RWPE2 (cell line): ENCODE data around the gene BTBD7.
"Not testable (repeated sequence)": the region's sequence is repeated elsewhere in the genome, so short reads cannot be mapped to it uniquely, and the experiment has no call there.

Experiments
- ATAC-seq: fragments of 200-7000 bp; cut with Tn5 transposase; 3 replicates; pipeline ENCODE4 v1.9.1; 2021; ENCODE audit warnings: low read depth
- DNase-seq: peaks from one replicate; pipeline ENCODE4 v3.0.0-alpha.2; 2020; ENCODE audit warnings: low spot score
- H3K27ac ChIP-seq: fragments of 450-650 bp; 2 replicates; pipeline ENCODE4 v1.5.1; 2017; ENCODE audit warnings: mild to moderate bottlenecking; ENCODE audit not compliant: poor library complexity, severe bottlenecking
- H3K27me3 ChIP-seq: fragments of 250-450 bp; sonication (Bioruptor Pico); 2 replicates; pipeline ENCODE4 v1.5.1; 2021; ENCODE audit warnings: mild to moderate bottlenecking, moderate library complexity; ENCODE audit not compliant: insufficient read depth, poor library complexity, severe bottlenecking
- H3K36me3 ChIP-seq: fragments of 250-450 bp; sonication (Bioruptor Pico); 2 replicates; pipeline ENCODE4 v1.5.1; 2020; ENCODE audit warnings: low read depth, mild to moderate bottlenecking, moderate library complexity
- H3K4me1 ChIP-seq: fragments of 250-450 bp; sonication (Bioruptor Pico); 2 replicates; pipeline ENCODE4 v1.5.1; 2021; ENCODE audit warnings: mild to moderate bottlenecking, moderate library complexity; ENCODE audit not compliant: insufficient read depth, poor library complexity, severe bottlenecking
- H3K4me3 ChIP-seq: fragments of 250-450 bp; sonication (Bioruptor Pico); 2 replicates; pipeline ENCODE4 v1.5.1; 2021; ENCODE audit warnings: mild to moderate bottlenecking, moderate library complexity; ENCODE audit not compliant: severe bottlenecking
- H3K9me3 ChIP-seq: fragments of 250-450 bp; sonication (Bioruptor Pico); 2 replicates; pipeline ENCODE4 v1.5.1; 2021; ENCODE audit warnings: mild to moderate bottlenecking, moderate library complexity; ENCODE audit not compliant: severe bottlenecking
- TF ChIP-seq, protein P1 (sequence below): fragments of 450-650 bp; IDR thresholded peaks from one replicate; pipeline ENCODE4 v1.5.1; 2017; ENCODE audit warnings: mild to moderate bottlenecking, moderate library complexity; ENCODE audit not compliant: poor library complexity, severe bottlenecking

The BTBD7 gene

DNA sequence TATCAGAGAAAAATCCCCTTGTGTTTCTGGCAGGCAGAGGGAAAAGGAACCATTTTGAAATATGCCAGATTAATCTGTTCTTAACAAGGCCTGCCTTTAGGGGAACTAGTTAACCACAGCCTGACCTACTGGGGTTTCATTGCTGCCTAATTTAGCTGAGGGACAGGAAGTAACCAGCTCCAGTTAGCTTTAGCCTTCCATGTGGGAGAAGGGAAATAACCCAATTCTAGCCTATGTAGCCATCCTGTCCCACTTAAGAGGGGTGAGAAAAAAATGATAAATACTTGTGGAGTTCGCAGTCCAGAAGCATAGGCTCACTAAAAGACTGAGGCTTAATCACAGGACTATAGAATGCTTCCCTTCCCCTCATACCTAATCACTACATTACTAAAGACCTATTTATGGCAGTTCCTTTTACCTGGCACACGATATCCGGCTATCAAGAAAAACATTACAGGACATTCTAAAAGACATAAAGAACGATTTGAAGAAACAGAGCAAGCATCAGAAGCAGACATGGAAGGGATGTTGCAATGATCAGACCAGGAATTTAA is 37.0 kb upstream of the BTBD7 start:
- Histone ChIP-seq H3K4me3 (no peak overlapping the region), H3K27ac (no peak overlapping the region), H3K9me3 (no peaks in the 10 kb centered on the region), H3K27me3 (peaks cover 3% of the 10 kb centered on the region), H3K4me1 (no peaks in the 10 kb centered on the region), H3K36me3 (no peaks in the 10 kb centered on the region)
- no peak for ATAC-seq
- TF ChIP-seq, protein P1, sequence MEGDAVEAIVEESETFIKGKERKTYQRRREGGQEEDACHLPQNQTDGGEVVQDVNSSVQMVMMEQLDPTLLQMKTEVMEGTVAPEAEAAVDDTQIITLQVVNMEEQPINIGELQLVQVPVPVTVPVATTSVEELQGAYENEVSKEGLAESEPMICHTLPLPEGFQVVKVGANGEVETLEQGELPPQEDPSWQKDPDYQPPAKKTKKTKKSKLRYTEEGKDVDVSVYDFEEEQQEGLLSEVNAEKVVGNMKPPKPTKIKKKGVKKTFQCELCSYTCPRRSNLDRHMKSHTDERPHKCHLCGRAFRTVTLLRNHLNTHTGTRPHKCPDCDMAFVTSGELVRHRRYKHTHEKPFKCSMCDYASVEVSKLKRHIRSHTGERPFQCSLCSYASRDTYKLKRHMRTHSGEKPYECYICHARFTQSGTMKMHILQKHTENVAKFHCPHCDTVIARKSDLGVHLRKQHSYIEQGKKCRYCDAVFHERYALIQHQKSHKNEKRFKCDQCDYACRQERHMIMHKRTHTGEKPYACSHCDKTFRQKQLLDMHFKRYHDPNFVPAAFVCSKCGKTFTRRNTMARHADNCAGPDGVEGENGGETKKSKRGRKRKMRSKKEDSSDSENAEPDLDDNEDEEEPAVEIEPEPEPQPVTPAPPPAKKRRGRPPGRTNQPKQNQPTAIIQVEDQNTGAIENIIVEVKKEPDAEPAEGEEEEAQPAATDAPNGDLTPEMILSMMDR: no peak
- DNase-seq: no peak

DNA sequence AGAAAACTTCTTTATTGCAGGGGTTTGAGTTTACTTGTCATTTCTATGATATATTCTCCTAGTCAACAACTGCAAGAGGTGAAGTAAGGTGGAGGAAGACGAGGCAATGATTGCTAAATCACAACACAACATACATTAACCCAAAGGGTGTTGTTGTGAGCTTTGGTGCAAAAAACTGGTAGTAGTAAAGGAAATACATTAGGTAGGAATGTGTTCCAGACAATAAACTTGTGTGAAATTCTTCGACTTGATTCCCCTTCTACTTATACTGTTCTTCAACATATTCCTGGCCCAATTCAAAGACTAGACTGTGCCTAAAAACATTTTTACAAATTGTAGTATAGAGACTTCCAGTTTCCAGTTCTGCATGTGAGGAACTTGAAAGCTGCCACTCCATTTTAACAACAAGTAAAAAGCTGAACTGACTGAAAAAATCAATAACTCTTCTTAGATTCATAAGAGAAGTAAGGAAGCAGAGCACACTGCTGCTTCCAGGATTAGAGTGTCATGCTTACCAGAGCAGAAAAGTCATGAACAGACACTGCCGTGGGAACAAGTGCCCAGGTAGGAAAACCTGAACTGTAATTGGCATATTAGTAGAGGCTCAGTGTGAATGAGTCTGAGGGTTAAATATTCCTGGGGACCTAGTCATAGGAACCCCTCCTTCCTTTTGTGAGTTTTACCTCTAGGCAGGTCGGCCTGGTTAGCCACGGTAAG is 36.3 kb upstream of the BTBD7 start:
- Histone ChIP-seq H3K4me3 (no peak overlapping the region), H3K4me1 (no peaks in the 10 kb centered on the region), H3K27ac (no peak overlapping the region), H3K9me3 (no peaks in the 10 kb centered on the region), H3K27me3 (peaks cover 3% of the 10 kb centered on the region), H3K36me3 (no peaks in the 10 kb centered on the region)
- DNase-seq (no peak), ATAC-seq (no peak)
- TF ChIP-seq, protein P1: no peak

DNA sequence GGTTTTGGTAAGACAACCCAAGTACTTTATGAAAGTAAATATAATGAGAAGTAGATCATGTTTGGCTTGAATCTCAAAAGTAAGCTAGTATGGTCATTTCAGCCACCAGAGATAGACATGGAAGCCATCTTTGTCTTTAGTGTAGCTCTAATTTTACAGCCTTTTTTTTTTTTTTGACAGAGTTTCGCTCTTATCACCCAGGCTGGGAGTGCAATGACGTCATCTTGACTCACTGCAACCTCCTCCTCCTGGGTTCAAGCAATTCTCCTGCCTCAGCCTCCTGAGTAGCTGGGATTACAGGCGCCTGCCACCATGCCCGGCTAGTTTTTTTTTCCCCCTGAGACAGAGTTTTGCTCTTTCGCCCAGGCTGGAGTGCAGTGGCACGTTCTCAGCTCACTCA is 22.0 kb upstream of the BTBD7 start:
- H3K36me3 ChIP-seq, H3K27me3 ChIP-seq, H3K9me3 ChIP-seq, H3K4me3 ChIP-seq, H3K27ac ChIP-seq, DNase-seq, ATAC-seq, H3K4me1 ChIP-seq: not testable (repeated sequence)

DNA sequence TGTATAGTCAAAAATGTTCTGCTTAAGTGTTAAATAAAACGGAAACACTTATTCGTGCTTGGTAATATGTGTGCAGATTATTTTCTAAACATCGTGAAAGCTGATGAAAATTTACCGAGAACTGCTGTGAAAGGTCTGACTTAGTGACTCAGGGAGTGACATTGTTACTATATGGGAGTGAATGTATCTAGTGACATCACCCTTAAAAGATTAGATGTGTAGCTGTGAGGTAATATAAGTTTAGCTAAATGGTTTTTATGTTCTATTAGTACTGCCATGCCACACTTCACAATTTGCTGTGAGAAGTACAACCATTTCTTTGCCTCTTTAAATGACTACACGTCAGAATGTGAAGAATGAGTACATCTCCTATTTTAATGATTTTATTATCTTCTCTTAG is 15.5 kb upstream of the BTBD7 start:
- Histone ChIP-seq H3K4me1 (no peaks in the 10 kb centered on the region), H3K27me3 (peaks cover 4% of the 10 kb centered on the region), H3K27ac (no peak overlapping the region), H3K9me3 (no peaks in the 10 kb centered on the region), H3K36me3 (no peaks in the 10 kb centered on the region), H3K4me3 (no peak overlapping the region)
- DNase-seq (no peak), ATAC-seq (no peak)
- TF ChIP-seq, protein P1: no peak

DNA sequence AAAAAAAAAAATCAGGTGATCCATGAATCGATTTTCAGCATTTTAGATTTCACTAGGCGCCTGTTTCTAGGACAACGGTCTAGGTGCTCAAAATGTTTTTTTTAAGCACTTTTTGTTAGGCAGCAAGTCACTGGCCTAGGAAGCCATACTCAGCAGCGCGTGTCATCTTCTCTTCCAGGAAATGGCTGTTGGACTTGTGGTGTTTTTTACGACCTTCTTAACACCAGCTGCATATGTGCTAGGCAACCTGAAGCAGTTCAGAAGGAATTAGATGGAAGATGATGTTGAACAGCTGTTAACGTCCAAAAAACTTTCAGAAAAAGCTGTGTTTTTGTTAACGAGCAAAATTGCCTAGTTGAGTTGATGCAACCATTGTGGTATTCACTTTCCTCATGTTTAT is 15.0 kb upstream of the BTBD7 start:
- peaks cover 4% of the 10 kb centered on the region for H3K27me3 ChIP-seq
- no peaks in the 10 kb centered on the region for H3K4me1 ChIP-seq
- no peaks in the 10 kb centered on the region for H3K9me3 ChIP-seq
- no peak overlapping the region for H3K27ac ChIP-seq
- H3K36me3 ChIP-seq: no peaks in the 10 kb centered on the region
- H3K4me3 ChIP-seq: no peak overlapping the region
- TF ChIP-seq, protein P1: no peak
- DNase-seq (no peak), ATAC-seq (no peak)
